Central memory CD4-positive, alpha-beta T cell (primary cell): Measurements from ENCODE around the gene CA9.
"Not testable (repeated sequence)": the region's sequence is repeated elsewhere in the genome, so short reads cannot be mapped to it uniquely, and the experiment has no call there.

Source experiments
- DNase-seq: peaks from one replicate; pipeline ENCODE4 v3.0.0; 2022
- total RNA-seq, 3 experiments: gene quantifications; one replicate each; lab custom pipeline; 2026; lab: John Stamatoyannopoulos, UW

CA9 gene
- total RNA-seq, result 0 reads per million in 3 experiments

- no peak for DNase-seq
Observed at GRCh38 chr9:35673132-35674024, at the start of gene CA9. CA9 (plus strand) TSS chr9:35673928; CDS start chr9:35673960, 32 bp downstream.

DNA sequence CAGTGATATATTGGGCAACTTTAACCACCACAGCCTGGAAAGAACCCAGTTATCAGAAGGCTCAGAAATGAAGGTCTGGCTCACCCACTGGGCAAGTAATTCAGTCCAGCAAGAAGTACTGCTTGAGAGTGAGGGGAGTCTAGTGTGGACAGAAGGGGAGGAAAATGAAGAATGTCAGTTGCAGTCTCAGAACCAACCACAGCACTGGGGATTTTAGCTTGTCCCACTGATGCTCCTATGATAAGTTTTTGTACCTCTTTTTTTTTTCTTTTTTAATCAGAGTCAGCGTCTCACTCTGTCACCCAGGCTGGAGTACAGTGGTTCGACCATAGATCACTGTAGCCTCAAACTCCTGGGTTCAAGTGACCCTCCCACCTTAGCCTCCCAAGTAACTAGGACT is 46.2 kb upstream of the CA9 start:
- DNase-seq, result no peak

GRCh38 chr9:35628389-35628991 is 45.2 kb upstream of the CA9 start:
- DNase-seq, result no peak

- no peak for DNase-seq
Observed at GRCh38 chr9:35629597-35629996, 44.1 kb upstream of the CA9 start.

GRCh38 chr9:35635730-35636129 is 38.0 kb upstream of the CA9 start:
- no peak for DNase-seq

- no peak for DNase-seq
Observed at GRCh38 chr9:35636135-35636876, 37.4 kb upstream of the CA9 start.

- DNase-seq, result not testable (repeated sequence)
Observed at GRCh38 chr9:35636877-35637246, 36.9 kb upstream of the CA9 start.

DNA sequence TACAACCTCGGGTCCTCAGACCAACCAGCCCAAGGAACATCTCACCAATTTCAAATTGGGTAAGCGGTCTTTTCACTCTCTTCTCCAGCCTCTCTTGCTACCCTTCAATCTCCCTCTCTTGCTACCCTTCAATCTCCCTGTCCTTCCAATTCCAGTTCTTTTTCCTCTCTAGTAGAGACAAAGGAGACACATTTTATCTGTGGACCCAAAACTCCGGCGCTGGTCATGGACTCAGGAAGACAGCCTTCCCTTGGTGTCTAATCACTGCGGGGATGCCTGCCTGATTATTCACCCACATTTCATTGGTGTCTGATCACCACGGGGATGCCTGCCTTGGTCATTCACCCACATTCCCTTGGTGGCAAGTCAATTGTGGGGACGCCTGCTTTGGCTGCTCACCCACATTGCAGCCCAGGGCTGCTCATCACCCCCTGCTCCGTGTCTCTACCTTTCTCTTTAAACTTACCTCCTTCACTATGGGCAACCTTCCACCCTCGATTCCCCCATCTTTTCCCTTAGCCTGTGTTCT is 36.2 kb upstream of the CA9 start:
- not testable (repeated sequence) for DNase-seq

- not testable (repeated sequence) for DNase-seq
Observed at GRCh38 chr9:35638751-35639150, 35.0 kb upstream of the CA9 start.

- DNase-seq, result not testable (repeated sequence)
Observed at GRCh38 chr9:35639225-35639624, 34.5 kb upstream of the CA9 start.

- no peak for DNase-seq
Observed at GRCh38 chr9:35639631-35640030, 34.1 kb upstream of the CA9 start.

DNA sequence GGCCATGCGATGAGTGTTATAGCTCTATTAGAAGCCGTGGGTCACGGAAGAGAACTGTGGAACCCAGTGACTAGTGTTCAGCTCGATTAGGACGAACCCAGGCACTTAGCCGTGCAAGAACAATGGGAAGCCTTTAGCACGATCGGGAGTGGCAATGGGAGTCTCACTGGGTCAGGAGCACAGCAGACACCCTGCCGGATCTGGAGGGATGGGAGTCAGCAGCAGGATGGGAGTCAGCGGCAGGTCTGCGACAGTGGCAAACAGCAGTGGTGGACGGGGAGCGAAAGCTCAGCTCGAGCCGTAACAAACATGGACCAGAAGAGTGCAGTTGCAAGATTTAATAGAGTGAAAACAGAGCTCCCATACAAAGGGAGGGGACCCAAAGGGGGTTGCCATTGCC is 33.3 kb upstream of the CA9 start:
- not testable (repeated sequence) for DNase-seq

- not testable (repeated sequence) for DNase-seq
Observed at GRCh38 chr9:35641478-35641877, 32.2 kb upstream of the CA9 start.

DNA sequence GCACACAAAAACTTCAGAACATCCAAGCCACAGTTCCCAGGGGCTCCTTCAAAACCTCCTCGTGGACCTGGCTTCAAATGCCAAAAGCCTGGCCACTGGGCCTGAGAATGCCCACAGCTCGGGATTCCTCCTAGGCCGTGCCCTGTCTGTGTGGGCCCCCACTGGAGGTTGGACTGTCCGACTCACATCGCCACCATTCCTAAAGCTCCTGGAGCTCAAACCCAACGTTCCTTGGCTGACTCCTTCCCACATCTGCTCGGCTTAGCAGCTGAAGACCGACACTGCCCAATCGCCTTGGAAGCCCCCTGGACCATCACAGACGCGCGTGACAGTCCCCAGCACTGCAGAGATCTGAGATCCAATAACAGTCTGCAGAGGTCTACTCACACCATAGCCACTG is 30.7 kb upstream of the CA9 start:
- no peak for DNase-seq

- not testable (repeated sequence) for DNase-seq
Observed at GRCh38 chr9:35645736-35646135, 28.0 kb upstream of the CA9 start.

GRCh38 chr9:35646153-35646532 is 27.6 kb upstream of the CA9 start:
- peak; percentile 25 for DNase-seq

GRCh38 chr9:35646533-35647265 is 27.0 kb upstream of the CA9 start:
- DNase-seq, result peak; percentile 90

DNA sequence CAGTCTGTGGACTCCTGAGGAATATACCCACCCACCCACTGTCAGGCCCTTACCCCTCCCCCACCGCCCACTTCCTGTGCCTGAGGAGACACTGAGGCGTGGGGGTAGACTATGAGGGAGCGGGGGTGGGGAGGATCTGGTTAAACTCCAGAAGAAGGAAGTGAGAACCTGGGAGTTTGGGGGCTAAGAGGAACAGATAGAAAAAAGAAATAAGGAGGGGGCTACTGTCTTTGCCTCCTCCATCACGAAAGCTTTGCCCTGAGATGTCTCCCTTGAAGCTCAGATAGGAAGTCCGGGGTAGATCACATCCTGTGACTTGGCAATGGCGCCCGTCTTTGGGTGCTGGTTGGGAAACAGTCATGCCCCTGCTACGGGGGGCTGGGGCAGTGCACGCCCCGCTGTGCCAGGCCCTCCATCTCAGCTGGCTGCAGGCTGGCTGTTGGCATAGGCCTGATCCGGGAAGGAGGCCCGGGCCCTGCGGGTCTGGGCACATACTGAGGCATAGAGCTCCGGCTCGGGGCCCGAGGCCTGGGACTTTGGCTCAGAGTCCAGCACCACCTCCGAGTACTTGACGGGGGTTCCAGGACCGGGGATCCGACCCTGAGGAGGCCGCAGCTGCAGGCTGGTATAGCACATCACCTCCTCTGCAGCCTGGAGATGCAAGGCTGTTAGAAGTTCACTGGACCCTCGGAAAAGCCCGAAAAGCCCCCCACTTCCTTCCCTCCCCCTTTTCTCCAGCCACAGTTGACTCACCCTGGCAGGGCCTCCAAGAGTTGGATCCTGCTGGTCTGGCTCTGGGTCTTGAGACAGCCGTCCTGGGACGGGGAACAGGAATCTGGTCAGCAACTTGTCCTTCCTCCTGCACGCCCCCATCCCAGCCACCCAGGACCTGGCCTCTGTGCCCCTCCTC is 24.0 kb upstream of the CA9 start:
- peak; percentile 51 for DNase-seq

DNA sequence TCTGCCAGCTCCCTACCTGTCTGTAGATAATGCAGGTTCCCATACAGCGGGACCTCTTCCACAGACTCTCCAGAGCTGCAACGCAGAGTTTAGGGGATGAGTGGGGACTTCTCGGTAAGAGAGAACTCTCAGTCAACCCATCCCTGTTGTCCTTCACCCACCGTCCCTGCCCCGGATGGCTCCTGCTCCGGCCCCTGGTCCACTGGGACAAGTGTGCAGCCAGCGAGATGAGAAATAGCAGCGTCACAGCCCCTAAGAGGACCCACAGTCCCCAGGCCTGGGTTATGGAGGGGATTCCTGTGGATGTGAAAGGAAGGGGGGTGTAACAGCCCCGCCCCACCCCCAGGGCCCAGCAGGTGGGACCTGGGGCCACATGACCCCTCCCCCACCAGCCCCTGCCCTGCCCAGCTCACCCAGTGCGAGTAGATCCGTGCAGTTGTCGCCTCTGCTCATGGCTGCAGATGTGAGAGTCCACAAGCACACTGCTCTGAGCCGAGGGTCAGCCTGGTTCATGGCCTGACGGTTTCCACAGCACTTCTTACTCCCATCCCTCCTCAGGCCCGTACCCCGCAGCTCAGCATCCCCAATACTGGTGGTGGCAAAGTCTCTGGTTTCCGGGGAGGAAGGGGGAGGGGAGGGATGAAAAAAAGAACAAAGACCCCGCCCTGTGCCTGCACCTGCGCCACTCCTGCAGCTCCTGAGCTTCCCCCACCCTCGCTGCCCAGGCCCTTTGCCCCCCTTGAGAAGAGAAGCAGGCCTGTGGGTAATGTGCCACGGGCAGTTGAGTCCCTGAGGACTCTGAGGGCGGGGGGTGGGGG is 23.2 kb upstream of the CA9 start, which contains the start of gene SIT1:
SIT1 (minus strand) TSS at position 591 of the 818 bp plus-strand sequence; CDS start at position 513, 78 bp downstream.
- DNase-seq, result peak; percentile 44
